Natural killer cell (primary cell): ENCODE data around the gene CEBPB. TPM values are rescaled to one million over a fixed set of nuclear protein-coding genes. Genes with fewer than 3 reads are reported as not detected.
"Not testable (repeated sequence)": the region's sequence is repeated elsewhere in the genome, so short reads cannot be mapped to it uniquely, and the experiment has no call there.

ENCODE experiments used
- ATAC-seq, 3 donors: fragments of 150-1000 bp in 2 of 3; fragments of 200-7000 bp in 1 of 3; cut with Tn5 transposase; 1 replicate in 1 of 3; 2 replicates in 2 of 3; pipeline ENCODE4 v1.10.0; 2021; ENCODE audit warnings: mild to moderate bottlenecking in 2 of 3, moderate library complexity in 2 of 3
- DNase-seq, 2 donors: peaks; one replicate each; pipeline versions ENCODE4 v3.0.0 to v3.0.0-alpha.2; 2013 to 2021; ENCODE audit warnings: mixed read lengths in 1 of 2
- H3K27ac ChIP-seq: one replicate; pipeline ENCODE4 v1.5.1; 2013; ENCODE audit warnings: mild to moderate bottlenecking, low read length
- H3K27me3 ChIP-seq: one replicate; pipeline ENCODE4 v1.6.1; 2013; ENCODE audit warnings: low read length; ENCODE audit not compliant: control insufficient read depth, insufficient read depth
- H3K36me3 ChIP-seq: one replicate; pipeline ENCODE4 v1.6.1; 2013; ENCODE audit warnings: low read length; ENCODE audit not compliant: control insufficient read depth, insufficient read depth
- H3K4me1 ChIP-seq: one replicate; pipeline ENCODE4 v1.6.1; 2013; ENCODE audit warnings: low read length; ENCODE audit not compliant: control insufficient read depth, insufficient read depth
- H3K4me3 ChIP-seq: one replicate; pipeline ENCODE4 v1.5.1; 2013; ENCODE audit warnings: low read length
- H3K9me3 ChIP-seq: one replicate; pipeline ENCODE4 v1.6.1; 2013; ENCODE audit warnings: low read length; ENCODE audit not compliant: control insufficient read depth, insufficient read depth
- H3K27ac Mint-ChIP-seq, 2 donors: one replicate each; pipeline ENCODE4 v1.8.0; 2022; ENCODE audit warnings: mild to moderate bottlenecking in 2 of 2, mixed read lengths in 2 of 2, moderate library complexity in 1 of 2
- H3K27me3 Mint-ChIP-seq, 2 donors: one replicate each; pipeline ENCODE4 v1.8.0; 2022; ENCODE audit warnings: low read depth in 2 of 2, mixed read lengths in 2 of 2
- H3K36me3 Mint-ChIP-seq: one replicate; pipeline ENCODE4 v1.8.0; 2022; ENCODE audit warnings: mixed read lengths
- H3K4me1 Mint-ChIP-seq, 2 donors: one replicate each; pipeline ENCODE4 v1.8.0; 2022; ENCODE audit warnings: mixed read lengths in 2 of 2
- H3K4me3 Mint-ChIP-seq: one replicate; pipeline ENCODE4 v1.8.0; 2022; ENCODE audit warnings: mild to moderate bottlenecking, moderate library complexity, mixed read lengths
- H3K9me3 Mint-ChIP-seq, 2 donors: one replicate each; pipeline ENCODE4 v1.8.0; 2022; ENCODE audit warnings: mixed read lengths in 2 of 2
- CTCF ChIP-seq: fragments of 200-600 bp; IDR thresholded peaks from one replicate; pipeline ENCODE4 v1.8.0; 2022; ENCODE audit warnings: antibody characterized with exemption
- WGBS: methylation state at CpG from one replicate; pipeline ENCODE4 v1.1.7; 2013; ENCODE audit warnings: missing lambda C conversion rate; ENCODE audit not compliant: insufficient coverage; 5-methylcytosine and 5-hydroxymethylcytosine counted together
- intact Hi-C: fragments of 100-400 bp; cut with micrococcal nuclease; formaldehyde crosslinking; loops from one replicate; pipeline ENCODE4 v1.14.2; 2022
- total RNA-seq, 4 donors: library from RNA; stranded (reverse); fragments of 120-200 nt in 1 of 4; gene quantifications; one replicate each; pipeline versions ENCODE4 v1.2.3 to v1.2.4, GENCODE V29; 2013 to 2022

The CEBPB gene
- total RNA-seq, 3 donors from 2014 or later (not counting 1 experiment from before 2014, with no cell fraction given): 32.1 to 79.8 (median 68.2) TPM

- Histone ChIP-seq H3K9me3 (no peaks in the 10 kb centered on the region), H3K27me3 (peaks cover 2% of the 10 kb centered on the region), H3K4me3 (no peak overlapping the region), H3K36me3 (no peaks in the 10 kb centered on the region), H3K27ac (no peak overlapping the region), H3K4me1 (peaks cover 8% of the 10 kb centered on the region)
- no peaks in the 10 kb centered on the region for H3K9me3 Mint-ChIP-seq
- no peak for ATAC-seq
- no peak overlapping the region for H3K27ac Mint-ChIP-seq
- H3K36me3 Mint-ChIP-seq: no peaks in the 10 kb centered on the region
- H3K4me3 Mint-ChIP-seq: no peak overlapping the region
- no peak for TF ChIP-seq CTCF
- intact Hi-C loops: no loop called here
- peaks cover 0 to 15% of the 10 kb centered on the region in 2 donors for H3K27me3 Mint-ChIP-seq
- DNase-seq: no peak
- WGBS: 97% methylated on average over 17 of the region's 18 CpGs
- H3K4me1 Mint-ChIP-seq: peaks cover 0 to 5% of the 10 kb centered on the region in 2 donors
Observed at GRCh38 chr20:50175938-50176933, 14.4 kb upstream of the CEBPB start.

DNA sequence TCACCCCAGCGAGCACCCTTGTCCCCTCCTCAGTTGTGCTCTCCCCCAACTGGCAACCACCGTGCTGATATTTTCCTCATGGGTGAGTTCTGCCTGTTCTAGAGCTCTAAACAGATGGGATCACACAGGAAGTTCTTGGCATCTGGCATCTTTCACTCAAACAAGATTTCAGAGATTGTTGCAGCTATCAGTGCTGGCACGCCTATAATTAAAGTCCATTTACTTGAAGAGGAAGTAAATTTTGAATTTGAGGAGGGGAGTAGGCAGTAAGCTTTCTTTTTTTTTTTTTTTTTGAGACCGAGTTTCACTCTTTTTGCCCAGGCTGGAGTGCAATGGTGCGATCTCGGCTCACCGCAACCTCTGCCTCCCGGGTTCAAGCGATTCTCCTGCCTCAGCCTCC is 12.0 kb upstream of the CEBPB start:
- WGBS: 90% methylated on average over 8 of the region's 9 CpGs
- H3K27ac ChIP-seq, H3K4me3 ChIP-seq, H3K36me3 ChIP-seq, H3K4me1 Mint-ChIP-seq, H3K9me3 ChIP-seq, H3K9me3 Mint-ChIP-seq, H3K36me3 Mint-ChIP-seq, ATAC-seq, H3K4me3 Mint-ChIP-seq, H3K4me1 ChIP-seq, H3K27me3 ChIP-seq, intact Hi-C loops, DNase-seq, H3K27ac Mint-ChIP-seq, H3K27me3 Mint-ChIP-seq: not testable (repeated sequence)

DNA sequence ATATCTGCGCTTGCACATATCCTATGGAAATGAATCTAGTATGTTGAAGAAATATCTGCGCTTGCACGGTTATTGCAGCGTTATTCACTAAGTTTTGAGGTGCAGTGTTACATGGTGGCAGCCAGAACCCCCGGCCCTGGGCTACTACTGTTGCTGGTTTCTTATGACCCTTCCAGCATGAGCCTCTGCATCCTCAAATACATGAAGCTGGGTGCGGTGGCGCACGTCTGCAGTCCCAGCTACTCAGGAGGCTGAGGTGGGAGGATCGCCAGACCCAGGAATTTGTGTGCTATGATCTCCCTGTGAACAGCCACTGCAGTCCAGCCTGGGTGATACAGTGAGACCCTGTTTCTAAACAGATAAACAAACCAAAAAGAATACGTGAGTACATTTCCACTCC is 9.3 kb upstream of the CEBPB start:
- no peak for TF ChIP-seq CTCF
- Mint-ChIP-seq H3K27ac (no peak overlapping the region), H3K9me3 (no peaks in the 10 kb centered on the region), H3K27me3 (peaks cover 15 to 26% of the 10 kb centered on the region in 2 donors), H3K4me1 (peaks cover 6 to 10% of the 10 kb centered on the region in 2 donors), H3K36me3 (no peaks in the 10 kb centered on the region), H3K4me3 (no peak overlapping the region)
- intact Hi-C loops: no loop called here
- DNase-seq (no peak), ATAC-seq (no peak)
- Histone ChIP-seq H3K27ac (no peak overlapping the region), H3K27me3 (peaks cover 2% of the 10 kb centered on the region), H3K36me3 (no peaks in the 10 kb centered on the region), H3K9me3 (no peaks in the 10 kb centered on the region), H3K4me3 (no peak overlapping the region), H3K4me1 (peaks cover 1% of the 10 kb centered on the region)
- 97% methylated on average over 10 of the region's 10 CpGs for WGBS

DNA sequence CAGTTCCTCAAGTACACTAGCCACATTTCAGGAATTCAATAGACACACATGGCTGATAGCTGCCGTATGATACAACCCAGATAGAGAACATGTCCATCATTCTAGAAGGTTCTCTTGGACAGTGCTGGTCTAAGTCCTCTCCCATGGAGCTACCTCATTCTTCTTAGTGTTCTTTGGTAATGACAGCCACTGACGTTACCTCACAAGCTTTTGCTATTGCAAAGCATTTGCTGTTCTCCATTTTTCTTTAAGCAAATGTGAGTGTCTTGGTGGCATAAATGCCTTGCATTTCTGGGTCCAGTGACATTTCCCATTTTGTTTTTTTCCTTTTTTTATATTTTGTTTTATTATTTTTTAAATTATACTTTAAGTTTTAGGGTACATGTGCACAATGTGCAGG is 8.3 kb upstream of the CEBPB start:
- 89% methylated on average over 2 of the region's 2 CpGs for WGBS
- Histone ChIP-seq H3K27ac (no peak overlapping the region), H3K4me1 (peaks cover 3% of the 10 kb centered on the region), H3K9me3 (no peaks in the 10 kb centered on the region), H3K27me3 (peaks cover 2% of the 10 kb centered on the region), H3K36me3 (no peaks in the 10 kb centered on the region), H3K4me3 (no peak overlapping the region)
- Mint-ChIP-seq H3K4me1 (peaks cover 6 to 10% of the 10 kb centered on the region in 2 donors), H3K9me3 (no peaks in the 10 kb centered on the region), H3K36me3 (no peaks in the 10 kb centered on the region), H3K27me3 (peaks cover 15 to 27% of the 10 kb centered on the region in 2 donors), H3K27ac (no peak overlapping the region), H3K4me3 (no peak overlapping the region)
- no peak for TF ChIP-seq CTCF
- intact Hi-C loops: no loop called here
- no peak for ATAC-seq
- no peak for DNase-seq
